Endothelial cell of umbilical vein (primary cell): Measurements from ENCODE around the gene TEX12. TPM values are rescaled to one million over a fixed set of nuclear protein-coding genes. Genes with fewer than 3 reads are reported as not detected.

Source experiments
- BruUV-seq: library from RNA; stranded (reverse); fragments of 400-500 nt; replicated peaks from 2 replicates; lab custom pipeline; 2021; lab: Mats Ljungman, UMichigan
- CTCF ChIA-PET: fragments of 300-600, 350-600 bp; sonication (Branson Sonifier 250); formaldehyde crosslinking; loops from one replicate; lab custom pipeline; 2021; ENCODE audit warnings: antibody characterized with exemption, inconsistent platforms; lab: Charles Lee
- POLR2A ChIA-PET: fragments of 300-600, 350-600 bp; sonication (Branson Sonifier 250); formaldehyde crosslinking; loops from one replicate; lab custom pipeline; 2021; ENCODE audit warnings: antibody characterized with exemption, inconsistent platforms; lab: Charles Lee
- DNase-seq: peaks from one replicate; pipeline ENCODE4 v3.0.0-alpha.2; 2011; ENCODE audit warnings: low read depth, low spot score
- FAIRE-seq: peaks from 2 replicates; lab custom pipeline; 2011; peaks lifted over from hg19 to GRCh38; lab: Jason Lieb, UNC
- H2AFZ ChIP-seq: 2 replicates; pipeline ENCODE4 v1.6.0; 2012; ENCODE audit warnings: low read depth, low read length, control low read depth, inconsistent platforms
- H3K27ac ChIP-seq: 2 replicates; pipeline ENCODE4 v1.5.1; 2011; ENCODE audit warnings: low read depth, mild to moderate bottlenecking, control low read depth, low read length, moderate library complexity; ENCODE audit not compliant: insufficient read depth
- H3K27me3 ChIP-seq, 2 experiments: 2 replicates each; pipeline versions ENCODE4 v1.6.0 to v1.6.1; 2011; ENCODE audit warnings: low read length in 2 of 2, mixed read lengths in 1 of 2; ENCODE audit not compliant: control insufficient read depth in 2 of 2, insufficient read depth in 2 of 2
- H3K36me3 ChIP-seq, 2 experiments: 2 replicates in 1 of 2; 3 replicates in 1 of 2; pipeline ENCODE4 v1.5.1; 2011; ENCODE audit warnings: low read length in 2 of 2, mild to moderate bottlenecking in 1 of 2, moderate library complexity in 1 of 2; ENCODE audit not compliant: control insufficient read depth in 2 of 2, insufficient read depth in 2 of 2; ENCODE audit errors: extremely low read depth in 1 of 2
- H3K4me1 ChIP-seq: 3 replicates; pipeline ENCODE4 v1.5.1; 2011; ENCODE audit warnings: mild to moderate bottlenecking, low read length; ENCODE audit not compliant: control insufficient read depth, insufficient read depth; ENCODE audit errors: extremely low read depth
- H3K4me2 ChIP-seq: 2 replicates; pipeline ENCODE4 v1.6.1; 2011; ENCODE audit warnings: low read length, control low read depth, mixed read lengths; ENCODE audit not compliant: insufficient read depth
- H3K4me3 ChIP-seq, 3 experiments: fragments of 200-600 bp in 1 of 3; sonication (generic), shearing (Covaris generic) in 1 of 3; replicated peaks in 1 of 3; 2 replicates each; pipeline ENCODE4 v1.5.1; 2011 to 2016; ENCODE audit warnings: control low read depth in 3 of 3, low read length in 3 of 3, mild to moderate bottlenecking in 2 of 3, inconsistent platforms in 1 of 3, low read depth in 1 of 3, moderate library complexity in 1 of 3; ENCODE audit not compliant: insufficient read depth in 1 of 3
- H3K79me2 ChIP-seq: 2 replicates; pipeline ENCODE4 v1.6.0; 2012; ENCODE audit warnings: low read length, inconsistent platforms; ENCODE audit not compliant: control insufficient read depth, insufficient read depth
- H3K9ac ChIP-seq: replicated peaks from 2 replicates; pipeline ENCODE3; 2011; ENCODE audit warnings: low read length, control low read depth; ENCODE audit not compliant: insufficient read depth; ENCODE audit errors: extremely low read depth
- H3K9me1 ChIP-seq: replicated peaks from 3 replicates; pipeline ENCODE4 v1.6.0; 2011; ENCODE audit warnings: mild to moderate bottlenecking, low read length; ENCODE audit not compliant: control insufficient read depth, insufficient read depth; ENCODE audit errors: extremely low read depth
- H3K9me3 ChIP-seq: replicated peaks from 2 replicates; pipeline ENCODE4 v1.5.1; 2012; ENCODE audit warnings: low read length, inconsistent platforms; ENCODE audit not compliant: control insufficient read depth, insufficient read depth
- H4K20me1 ChIP-seq: replicated peaks from 2 replicates; pipeline ENCODE3; 2011; ENCODE audit warnings: mild to moderate bottlenecking, low read length; ENCODE audit not compliant: control insufficient read depth, insufficient read depth; ENCODE audit errors: extremely low read depth
- EZH2 ChIP-seq: IDR thresholded peaks from 2 replicates; pipeline ENCODE4 v1.6.1; 2012; ENCODE audit warnings: borderline replicate concordance, low read depth, mild to moderate bottlenecking, moderate library complexity, low read length, inconsistent platforms; ENCODE audit not compliant: severe bottlenecking
- GATA2 ChIP-seq: IDR thresholded peaks from 2 replicates; pipeline ENCODE4 v1.7.0; 2011; ENCODE audit warnings: low read depth, mild to moderate bottlenecking, moderate library complexity, mixed read lengths, low read length; ENCODE audit not compliant: insufficient read length, insufficient read depth
- JUN ChIP-seq: IDR thresholded peaks from 2 replicates; pipeline ENCODE4 v1.6.1; 2011; ENCODE audit warnings: borderline replicate concordance, low read depth; ENCODE audit not compliant: insufficient read length, insufficient read depth
- MAX ChIP-seq: IDR thresholded peaks from 2 replicates; pipeline ENCODE4 v1.6.1; 2011; ENCODE audit not compliant: insufficient read depth, insufficient read length
- MYC ChIP-seq: IDR thresholded peaks from one replicate; pipeline ENCODE4 v1.6.1; 2011; ENCODE audit warnings: mild to moderate bottlenecking, low read depth, low read length
- POLR2AphosphoS5 ChIP-seq: IDR thresholded peaks from 2 replicates; pipeline ENCODE4 v1.6.1; 2012; ENCODE audit warnings: low read depth, mild to moderate bottlenecking, control low read depth, low read length, moderate library complexity; ENCODE audit not compliant: insufficient read depth
- dilution Hi-C: fragments of 300-500 bp; cut with MboI; formaldehyde crosslinking; loops from one replicate; pipeline ENCODE4 v1.15.0; 2019; ENCODE audit warnings: low sequenced_read_pairs; ENCODE audit not compliant: extremely low pct_ligation_motif_present
- intact Hi-C: fragments of 100-400 bp; cut with micrococcal nuclease; formaldehyde crosslinking; loops from one replicate; pipeline ENCODE4 v1.10.0; 2022
- polyA plus RNA-seq, 4 experiments: library from polyadenylated mRNA; depleted of rRNA in 3 of 4; stranded (reverse) in 3 of 4; unstranded in 1 of 4; fragments of >200 nt; gene quantifications; 2 replicates each; pipeline versions ENCODE4 v1.2.1 to v1.2.3, GENCODE V29; 2011 to 2012; ENCODE audit warnings: missing spikeins in 1 of 4
- total RNA-seq: library from RNA; stranded (reverse); gene quantifications from 2 replicates; pipeline ENCODE4 v1.2.3, GENCODE V29; 2021
- TF ChIP-seq, protein P1 (sequence below), 2 donors: IDR thresholded peaks; 1 replicate in 1 of 2; 2 replicates in 1 of 2; pipeline ENCODE4 v1.5.1; 2011; ENCODE audit warnings: low read length in 2 of 2, mild to moderate bottlenecking in 2 of 2, moderate library complexity in 2 of 2, control low read depth in 1 of 2, inconsistent platforms in 1 of 2, low read depth in 1 of 2; ENCODE audit not compliant: insufficient read depth in 1 of 2; ENCODE audit errors: extremely low read depth in 1 of 2

TEX12 gene
- total and polyA plus RNA-seq, 2 donors (not counting 3 experiments of a cell fraction or from before 2014, with no cell fraction given): 0.46 TPM; not detected in 1

DNA sequence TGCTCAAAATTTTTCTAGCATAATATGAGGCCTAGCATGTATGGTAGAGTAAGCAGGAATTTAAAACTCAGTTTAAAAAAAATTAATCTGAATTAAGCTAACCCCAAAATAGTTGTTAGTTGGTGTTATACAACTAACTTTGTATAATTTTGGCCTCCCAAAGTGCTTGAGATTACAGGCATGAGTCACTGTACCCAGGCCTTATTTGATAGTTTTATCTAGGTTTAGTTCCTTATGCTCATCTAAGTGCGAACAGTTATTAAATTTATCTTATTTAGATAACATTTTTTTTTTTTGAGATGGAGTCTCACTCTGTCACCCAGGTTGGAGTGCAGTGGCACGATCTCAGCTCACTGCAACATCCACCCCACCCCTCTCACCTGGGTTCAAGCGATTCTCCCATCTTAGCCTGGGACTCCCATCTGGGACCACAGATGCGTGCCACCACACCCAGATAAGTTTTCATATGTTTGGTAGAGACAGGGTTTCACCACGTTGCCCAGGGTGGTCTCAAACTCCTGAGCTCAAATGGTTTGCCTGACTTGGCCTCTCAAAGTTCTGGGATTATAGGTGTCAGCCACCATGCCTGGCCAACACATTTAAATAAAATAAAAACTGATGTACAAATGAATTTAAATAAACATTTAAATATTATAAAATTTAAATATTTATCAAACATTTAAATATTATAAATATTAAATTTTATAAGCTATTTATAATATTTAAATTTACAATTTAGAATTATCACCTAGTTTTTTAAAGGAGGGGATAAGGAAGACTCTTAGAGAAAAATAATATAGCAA is 10.8 kb upstream of the TEX12 start:
- ChIA-PET POLR2A (no interaction called here), CTCF (interaction anchor here (1.1 to 2.6 kb wide), 10 partner anchors 9 to 43 kb away, joined by 3 to 20 read pairs (median 4); partner anchors contain the start of gene BCO2)
- TF ChIP-seq GATA2 (no peak), EZH2 (no peak), MYC (no peak), JUN (no peak), POLR2AphosphoS5 (no peak), MAX (no peak)
- TF ChIP-seq, protein P1, sequence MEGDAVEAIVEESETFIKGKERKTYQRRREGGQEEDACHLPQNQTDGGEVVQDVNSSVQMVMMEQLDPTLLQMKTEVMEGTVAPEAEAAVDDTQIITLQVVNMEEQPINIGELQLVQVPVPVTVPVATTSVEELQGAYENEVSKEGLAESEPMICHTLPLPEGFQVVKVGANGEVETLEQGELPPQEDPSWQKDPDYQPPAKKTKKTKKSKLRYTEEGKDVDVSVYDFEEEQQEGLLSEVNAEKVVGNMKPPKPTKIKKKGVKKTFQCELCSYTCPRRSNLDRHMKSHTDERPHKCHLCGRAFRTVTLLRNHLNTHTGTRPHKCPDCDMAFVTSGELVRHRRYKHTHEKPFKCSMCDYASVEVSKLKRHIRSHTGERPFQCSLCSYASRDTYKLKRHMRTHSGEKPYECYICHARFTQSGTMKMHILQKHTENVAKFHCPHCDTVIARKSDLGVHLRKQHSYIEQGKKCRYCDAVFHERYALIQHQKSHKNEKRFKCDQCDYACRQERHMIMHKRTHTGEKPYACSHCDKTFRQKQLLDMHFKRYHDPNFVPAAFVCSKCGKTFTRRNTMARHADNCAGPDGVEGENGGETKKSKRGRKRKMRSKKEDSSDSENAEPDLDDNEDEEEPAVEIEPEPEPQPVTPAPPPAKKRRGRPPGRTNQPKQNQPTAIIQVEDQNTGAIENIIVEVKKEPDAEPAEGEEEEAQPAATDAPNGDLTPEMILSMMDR (IDR thresholded peaks at IDR 0.05; ENCODE audit: extremely low read depth in 1 of 2, insufficient read depth in 1 of 2, low read depth in 1 of 2, low read length in 2 of 2): no peak
- intact Hi-C loops (no loop called here), dilution Hi-C loops (no loop called here)
- peaks cover 10% of the 10 kb centered on the region for H3K4me1 ChIP-seq
- no peaks in the 10 kb centered on the region for H3K9me3 ChIP-seq
- no peak overlapping the region for H3K4me2 ChIP-seq
- H4K20me1 ChIP-seq: no peaks in the 10 kb centered on the region
- H3K9me1 ChIP-seq: no peaks in the 10 kb centered on the region
- no peaks in the 10 kb centered on the region for H3K27me3 ChIP-seq
- H3K27ac ChIP-seq: peak overlapping the region; percentile 84
- H3K4me3 ChIP-seq: no peak overlapping the region
- no peak overlapping the region for H2AFZ ChIP-seq
- BruUV-seq: no TSS peak
- no peak overlapping the region for H3K9ac ChIP-seq
- DNase-seq (no peak), FAIRE-seq (no peak)
- no peaks in the 10 kb centered on the region for H3K79me2 ChIP-seq
- H3K36me3 ChIP-seq: no peaks in the 10 kb centered on the region
